B cell (primary cell): ENCODE data around the gene NFE2L1. TPM values are rescaled to one million over a fixed set of nuclear protein-coding genes. Genes with fewer than 3 reads are reported as not detected.
"Not testable (repeated sequence)": the region's sequence is repeated elsewhere in the genome, so short reads cannot be mapped to it uniquely, and the experiment has no call there.

ENCODE experiments used
- ATAC-seq: fragments of 200-7000 bp; cut with Tn5 transposase; one replicate; pipeline ENCODE4 v1.10.0; 2021; ENCODE audit warnings: low read depth, mild to moderate bottlenecking, moderate number of reproducible peaks, moderate library complexity
- CTCF ChIA-PET: fragments of 350-600 bp; sonication (Branson Sonifier 250); formaldehyde crosslinking; loops from one replicate; lab custom pipeline; 2021; ENCODE audit warnings: antibody characterized with exemption, inconsistent platforms; lab: Charles Lee
- POLR2A ChIA-PET: fragments of 350-600 bp; sonication (Branson Sonifier 250); formaldehyde crosslinking; loops from one replicate; lab custom pipeline; 2021; ENCODE audit warnings: antibody characterized with exemption; lab: Charles Lee
- DNase-seq: peaks from one replicate; pipeline ENCODE4 v3.0.0; 2013
- H2AFZ ChIP-seq: 2 replicates; pipeline ENCODE4 v1.6.1; 2012; ENCODE audit warnings: mild to moderate bottlenecking, low read depth, low read length; ENCODE audit not compliant: insufficient read depth, poor library complexity, severe bottlenecking
- H3K27ac ChIP-seq, 2 donors: 1 replicate in 1 of 2; 2 replicates in 1 of 2; pipeline ENCODE4 v1.5.1; 2012 to 2013; ENCODE audit warnings: low read length in 2 of 2, mild to moderate bottlenecking in 2 of 2, moderate library complexity in 1 of 2
- H3K27me3 ChIP-seq, 4 experiments: fragments of 200-600 bp in 1 of 4; sonication (generic) in 1 of 4; replicated peaks in 1 of 4; 1 replicate in 2 of 4; 2 replicates in 2 of 4; pipeline versions ENCODE4 v1.6.1 to v1.7.0; 2013 to 2016; ENCODE audit warnings: low read length in 3 of 4, mild to moderate bottlenecking in 2 of 4, mixed read lengths in 1 of 4, moderate library complexity in 1 of 4; ENCODE audit not compliant: insufficient read depth in 4 of 4, control insufficient read depth in 3 of 4; ENCODE audit errors: control extremely low read depth in 1 of 4
- H3K36me3 ChIP-seq, 2 experiments: replicated peaks in 1 of 2; 1 replicate in 1 of 2; 2 replicates in 1 of 2; pipeline versions ENCODE4 v1.6.1 to v1.7.1; 2013; ENCODE audit warnings: low read length in 1 of 2; ENCODE audit not compliant: insufficient read depth in 2 of 2, control insufficient read depth in 1 of 2; ENCODE audit errors: control extremely low read depth in 1 of 2, extremely low read depth in 1 of 2
- H3K4me1 ChIP-seq, 2 donors: fragments of 200-600 bp in 1 of 2; sonication (generic) in 1 of 2; 1 replicate in 1 of 2; 2 replicates in 1 of 2; pipeline versions ENCODE4 v1.5.1 to v1.6.1; 2013 to 2017; ENCODE audit warnings: low read length in 2 of 2; ENCODE audit not compliant: control insufficient read depth in 2 of 2, insufficient read depth in 2 of 2
- H3K4me2 ChIP-seq: replicated peaks from 2 replicates; pipeline ENCODE3; 2012; ENCODE audit warnings: mild to moderate bottlenecking, low read depth, low read length; ENCODE audit not compliant: poor library complexity, severe bottlenecking
- H3K4me3 ChIP-seq, 5 experiments: fragments of 200-600 bp in 1 of 5; sonication (generic) in 1 of 5; 1 replicate in 3 of 5; 2 replicates in 2 of 5; pipeline versions ENCODE4 v1.5.1 to v1.7.0; 2011 to 2016; ENCODE audit warnings: low read length in 4 of 5, mild to moderate bottlenecking in 4 of 5, low read depth in 2 of 5, control low read depth in 1 of 5, moderate library complexity in 1 of 5; ENCODE audit not compliant: insufficient read depth in 1 of 5; ENCODE audit errors: control extremely low read depth in 1 of 5, extremely low read depth in 1 of 5
- H3K79me2 ChIP-seq: fragments of 200-600 bp; sonication (generic); one replicate; pipeline ENCODE4 v1.6.0; 2016; ENCODE audit warnings: low read length; ENCODE audit not compliant: control insufficient read depth, insufficient read depth
- H3K9ac ChIP-seq: fragments of 200-600 bp; sonication (generic); 2 replicates; pipeline ENCODE4 v1.6.1; 2017; ENCODE audit warnings: mild to moderate bottlenecking, low read length, moderate library complexity
- H3K9me3 ChIP-seq, 3 donors: one replicate each; pipeline versions ENCODE4 v1.6.1 to v1.7.1; 2013; ENCODE audit warnings: low read length in 2 of 3; ENCODE audit not compliant: control insufficient read depth in 2 of 3, insufficient read depth in 1 of 3; ENCODE audit errors: control extremely low read depth in 1 of 3
- H4K20me1 ChIP-seq: 2 replicates; pipeline ENCODE4 v1.6.0; 2012; ENCODE audit warnings: mild to moderate bottlenecking, low read length; ENCODE audit not compliant: insufficient read depth, control insufficient read depth, poor library complexity, severe bottlenecking
- H3K27ac Mint-ChIP-seq: one replicate; pipeline ENCODE4 v1.8.0; 2021; ENCODE audit warnings: mixed read lengths
- H3K27me3 Mint-ChIP-seq: one replicate; pipeline ENCODE4 v1.8.0; 2021; ENCODE audit warnings: mixed read lengths
- H3K4me1 Mint-ChIP-seq: one replicate; pipeline ENCODE4 v1.8.0; 2021; ENCODE audit warnings: mixed read lengths
- H3K4me3 Mint-ChIP-seq: one replicate; pipeline ENCODE4 v1.8.0; 2021; ENCODE audit warnings: mixed read lengths
- H3K9me3 Mint-ChIP-seq: one replicate; pipeline ENCODE4 v1.8.0; 2022; ENCODE audit warnings: mixed read lengths; ENCODE audit not compliant: insufficient read depth
- CTCF ChIP-seq: fragments of 200-600 bp; IDR thresholded peaks from one replicate; pipeline ENCODE4 v1.8.0; 2022; ENCODE audit warnings: antibody characterized with exemption, mild to moderate bottlenecking
- EZH2 ChIP-seq: IDR thresholded peaks from 2 replicates; pipeline ENCODE4 v1.6.1; 2012; ENCODE audit warnings: borderline replicate concordance, low read depth, mild to moderate bottlenecking, moderate library complexity, low read length; ENCODE audit not compliant: insufficient read depth, poor library complexity, severe bottlenecking
- WGBS: methylation state at CpG from one replicate; pipeline ENCODE4 v1.1.5; 2013; ENCODE audit warnings: missing lambda C conversion rate; ENCODE audit not compliant: insufficient coverage; 5-methylcytosine and 5-hydroxymethylcytosine counted together
- intact Hi-C: fragments of 100-400 bp; cut with micrococcal nuclease; formaldehyde crosslinking; loops from one replicate; pipeline ENCODE4 v1.10.0; 2022
- polyA plus RNA-seq: library from polyadenylated mRNA; depleted of rRNA; stranded (reverse); fragments of >200 nt; gene quantifications from 2 replicates; pipeline ENCODE4 v1.2.3, GENCODE V29; 2012
- total RNA-seq, 2 donors: library from RNA; stranded (reverse); fragments of 120-200 nt in 1 of 2; gene quantifications; 1 replicate in 1 of 2; 2 replicates in 1 of 2; pipeline versions ENCODE4 v1.2.3 to v1.2.4, GENCODE V29; 2013 to 2022

The NFE2L1 gene
- total and polyA plus RNA-seq, 2 donors (not counting 1 experiment from before 2014, with no cell fraction given): 25.2 to 66.4 TPM

GRCh38 chr17:48066656-48067055, 18.5 kb downstream of the NFE2L1 start:
- no peaks in the 10 kb centered on the region for H3K9me3 ChIP-seq
- H3K9ac ChIP-seq: no peak overlapping the region
- H3K27me3 ChIP-seq: no peaks in the 10 kb centered on the region
- intact Hi-C loops: no loop called here
- no peaks in the 10 kb centered on the region for H4K20me1 ChIP-seq
- TF ChIP-seq CTCF: no peak
- TF ChIP-seq EZH2: no peak
- Mint-ChIP-seq H3K27me3 (no peaks in the 10 kb centered on the region), H3K27ac (no peak overlapping the region), H3K4me1 (no peaks in the 10 kb centered on the region), H3K9me3 (no peaks in the 10 kb centered on the region), H3K4me3 (no peak overlapping the region)
- no peaks in the 10 kb centered on the region for H3K4me1 ChIP-seq
- POLR2A ChIA-PET: no interaction called here
- H2AFZ ChIP-seq: no peak overlapping the region
- no peak overlapping the region for H3K27ac ChIP-seq
- no peaks in the 10 kb centered on the region for H3K79me2 ChIP-seq
- WGBS: 100% methylated on average over 1 of the region's 1 CpG
- no peak for ATAC-seq
- no peak overlapping the region for H3K4me3 ChIP-seq
- peaks cover 11 to 39% of the 10 kb centered on the region in 2 experiments for H3K36me3 ChIP-seq
- no peak for DNase-seq
- no peak overlapping the region for H3K4me2 ChIP-seq
- CTCF ChIA-PET: interaction anchor here (1.2 to 3.3 kb wide), 3 partner anchors 8 to 40 kb away, joined by 3 to 24 read pairs (median 3); no protein-coding TSS in a partner anchor

- POLR2A ChIA-PET: no interaction called here
- WGBS: 100% methylated on average over 1 of the region's 3 CpGs
- no peaks in the 10 kb centered on the region for H3K4me1 Mint-ChIP-seq
- Histone ChIP-seq H3K9ac (no peak overlapping the region), H3K4me2 (no peak overlapping the region), H3K36me3 (peaks cover 13 to 35% of the 10 kb centered on the region in 2 experiments), H4K20me1 (no peaks in the 10 kb centered on the region), H3K79me2 (no peaks in the 10 kb centered on the region), H2AFZ (no peak overlapping the region), H3K4me1 (no peaks in the 10 kb centered on the region), H3K27ac (no peak overlapping the region), H3K27me3 (no peaks in the 10 kb centered on the region), H3K4me3 (no peak overlapping the region), H3K9me3 (no peaks in the 10 kb centered on the region)
- TF ChIP-seq CTCF (no peak), EZH2 (no peak)
- DNase-seq (no peak), ATAC-seq (no peak)
- no peaks in the 10 kb centered on the region for H3K27me3 Mint-ChIP-seq
- no peak overlapping the region for H3K4me3 Mint-ChIP-seq
- no peak overlapping the region for H3K27ac Mint-ChIP-seq
- intact Hi-C loops: no loop called here
- CTCF ChIA-PET: interaction anchor here (1.2 to 3.3 kb wide), 4 partner anchors 8 to 89 kb away, joined by 3 to 24 read pairs (median 3); no protein-coding TSS in a partner anchor
- H3K9me3 Mint-ChIP-seq: no peaks in the 10 kb centered on the region
Observed at GRCh38 chr17:48067245-48067644, 19.1 kb downstream of the NFE2L1 start.

- H3K36me3 ChIP-seq: peaks cover 14 to 31% of the 10 kb centered on the region in 2 experiments
- WGBS: no CpG with 5 or more reads among the region's 2 CpGs
- CTCF ChIA-PET: interaction anchor here (0.8 to 3.3 kb wide), 6 partner anchors 12 to 89 kb away, joined by 3 to 24 read pairs (median 4); no protein-coding TSS in a partner anchor
- intact Hi-C loops, H3K9me3 Mint-ChIP-seq, H3K4me1 ChIP-seq, H3K27ac ChIP-seq, DNase-seq, H3K9me3 ChIP-seq, POLR2A ChIA-PET, H3K4me3 ChIP-seq, H3K79me2 ChIP-seq, H3K9ac ChIP-seq, H4K20me1 ChIP-seq, H3K4me1 Mint-ChIP-seq, H2AFZ ChIP-seq, ATAC-seq, H3K4me2 ChIP-seq, H3K27ac Mint-ChIP-seq, H3K4me3 Mint-ChIP-seq, H3K27me3 ChIP-seq, H3K27me3 Mint-ChIP-seq: not testable (repeated sequence)
Observed at GRCh38 chr17:48067808-48068207, 19.6 kb downstream of the NFE2L1 start.
